Esophagus muscularis mucosa (tissue), 4 donors: Measurements from ENCODE around the gene GIPC3. TPM values are rescaled to one million over a fixed set of nuclear protein-coding genes. Genes with fewer than 3 reads are reported as not detected.
"Not testable (repeated sequence)": the region's sequence is repeated elsewhere in the genome, so short reads cannot be mapped to it uniquely, and the experiment has no call there.

Source experiments
- DNase-seq: peaks from one replicate; pipeline ENCODE4 v3.0.0-alpha.2; 2017; ENCODE audit errors: extremely low spot score
- H3K27ac ChIP-seq, 4 donors: fragments of 200-600 bp; sonication (generic); replicated peaks in 1 of 4; 1 replicate in 3 of 4; 2 replicates in 1 of 4; pipeline ENCODE4 v1.5.1; 2016 to 2019; ENCODE audit warnings: mild to moderate bottlenecking in 1 of 4
- H3K27me3 ChIP-seq, 4 donors: fragments of 200-600 bp; sonication (generic); one replicate each; pipeline versions ENCODE4 v1.5.1 to v1.6.0; 2016 to 2019
- H3K36me3 ChIP-seq, 4 donors: fragments of 200-600 bp; sonication (generic); one replicate each; pipeline ENCODE4 v1.5.1; 2016 to 2019
- H3K4me1 ChIP-seq, 4 donors: fragments of 200-600 bp; sonication (generic); one replicate each; pipeline ENCODE4 v1.5.1; 2016 to 2019
- H3K4me3 ChIP-seq, 4 donors: fragments of 200-600 bp; sonication (generic); 1 replicate in 2 of 4; 2 replicates in 2 of 4; pipeline ENCODE4 v1.5.1; 2016 to 2019; ENCODE audit warnings: mild to moderate bottlenecking in 4 of 4, moderate library complexity in 1 of 4
- H3K9me3 ChIP-seq, 4 donors: fragments of 200-600 bp; sonication (generic); 1 replicate in 3 of 4; 2 replicates in 1 of 4; pipeline ENCODE4 v1.5.1; 2016 to 2019
- CTCF ChIP-seq, 3 experiments: fragments of 200-600 bp in 2 of 3; fragments of 450-650 bp in 1 of 3; sonication (generic) in 2 of 3; IDR thresholded peaks; one replicate each; pipeline ENCODE4 v1.5.1; 2017 to 2019; ENCODE audit warnings: antibody characterized with exemption in 3 of 3, mild to moderate bottlenecking in 2 of 3, moderate library complexity in 1 of 3
- EP300 ChIP-seq: sonication (generic); formaldehyde crosslinking; IDR thresholded peaks from one replicate; pipeline ENCODE4 v1.6.1; 2017; ENCODE audit warnings: antibody characterized with exemption
- POLR2A ChIP-seq: fragments of 450-650 bp; IDR thresholded peaks from one replicate; pipeline ENCODE4 v1.6.1; 2017; ENCODE audit warnings: antibody characterized with exemption, moderate library complexity, mild to moderate bottlenecking, low read depth
- POLR2AphosphoS5 ChIP-seq, 2 donors: sonication (generic); formaldehyde crosslinking; IDR thresholded peaks; one replicate each; pipeline ENCODE4 v1.6.1; 2017; ENCODE audit warnings: antibody characterized with exemption in 2 of 2
- WGBS: methylation state at CpG from one replicate; pipeline ENCODE4 v1.1.5; 2018; 5-methylcytosine and 5-hydroxymethylcytosine counted together
- intact Hi-C: fragments of 100-400 bp; cut with DNase I; formaldehyde crosslinking; loops from one replicate; pipeline ENCODE4 v1.15.1; 2023
- total RNA-seq, 4 donors: library from RNA; depleted of rRNA; stranded (reverse); fragments of >200 nt; gene quantifications; one replicate each; pipeline versions ENCODE4 v1.1.0 to v1.2.1, GENCODE V29; 2016

GIPC3 gene
- total RNA-seq, 4 donors from 2014 or later, result 4.1 to 17.5 (median 4.9) TPM

DNA sequence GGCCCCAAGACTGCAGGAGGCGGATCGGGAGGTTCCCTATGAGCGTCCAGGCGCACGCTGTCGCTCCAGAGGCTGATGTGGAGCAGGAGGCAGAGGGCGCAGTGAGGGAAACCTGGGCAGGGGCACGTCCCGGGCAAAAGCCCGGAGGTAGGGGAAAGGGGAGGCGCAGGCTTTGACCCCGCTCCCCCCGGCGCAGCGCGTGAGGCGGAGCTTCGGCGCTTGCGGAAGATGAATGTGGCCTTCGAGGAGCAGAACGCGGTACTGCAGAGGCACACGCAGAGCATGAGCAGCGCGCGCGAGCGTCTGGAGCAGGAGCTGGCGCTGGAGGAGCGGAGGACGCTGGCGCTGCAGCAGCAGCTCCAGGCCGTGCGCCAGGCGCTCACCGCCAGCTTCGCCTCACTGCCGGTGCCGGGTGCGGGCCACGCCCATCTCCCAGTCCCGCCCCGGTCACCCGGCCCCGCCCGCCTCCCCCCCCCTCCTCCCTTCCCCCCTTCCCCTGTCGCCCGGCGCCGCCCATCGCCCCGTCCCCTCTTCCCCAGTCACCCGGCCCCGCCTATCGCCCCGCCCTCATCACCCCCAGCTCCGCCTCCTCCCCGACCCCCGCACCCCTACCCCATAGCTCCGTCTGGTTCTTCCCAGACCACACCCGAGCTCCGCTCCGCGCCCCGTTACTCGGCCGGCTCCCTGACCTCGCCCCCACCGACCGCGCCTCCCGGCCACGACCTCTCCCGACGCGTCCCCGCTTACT, 8.4 kb upstream of the GIPC3 start:
- intact Hi-C loops, result loop anchor here (5.0 kb wide), 1 partner anchor 40 kb away; no protein-coding TSS in a partner anchor
- Histone ChIP-seq H3K36me3 (peaks cover 5 to 14% (median 12%) of the 10 kb centered on the region in 4 donors), H3K27me3 (no peaks in the 10 kb centered on the region), H3K9me3 (no peaks in the 10 kb centered on the region), H3K4me1 (peaks cover 21 to 77% (median 61%) of the 10 kb centered on the region in 4 donors), H3K4me3 (peak overlapping the region; percentile 45 to 59 (median 48)), H3K27ac (peak overlapping the region; percentile 76 to 85 (median 81))
- WGBS, result 39% methylated on average over 52 of the region's 78 CpGs
- TF ChIP-seq POLR2AphosphoS5 (IDR thresholded peaks at IDR 0.05) (peak; percentile 56 to 60), EP300 (no peak), CTCF (IDR thresholded peaks at IDR 0.05) (peak in 2 of 3 experiments; percentile 12 to 21), POLR2A (no peak)
- DNase-seq, result no peak

- Histone ChIP-seq H3K27me3 (no peaks in the 10 kb centered on the region), H3K36me3 (peaks cover 5 to 14% (median 12%) of the 10 kb centered on the region in 4 donors), H3K4me3 (no peak overlapping the region), H3K27ac (peak overlapping the region; percentile 76 to 85 (median 81)), H3K4me1 (peaks cover 21 to 72% (median 56%) of the 10 kb centered on the region in 4 donors), H3K9me3 (no peaks in the 10 kb centered on the region)
- no peak for DNase-seq
- intact Hi-C loops, result loop anchor here (5.0 kb wide), 1 partner anchor 39 kb away; no protein-coding TSS in a partner anchor
- WGBS, result 94% methylated on average over 39 of the region's 60 CpGs
- TF ChIP-seq EP300 (no peak), POLR2A (no peak), POLR2AphosphoS5 (IDR thresholded peaks at IDR 0.05) (no peak), CTCF (IDR thresholded peaks at IDR 0.05) (no peak)
Measured at GRCh38 chr19:3577723-3578344, 7.4 kb upstream of the GIPC3 start.

DNA sequence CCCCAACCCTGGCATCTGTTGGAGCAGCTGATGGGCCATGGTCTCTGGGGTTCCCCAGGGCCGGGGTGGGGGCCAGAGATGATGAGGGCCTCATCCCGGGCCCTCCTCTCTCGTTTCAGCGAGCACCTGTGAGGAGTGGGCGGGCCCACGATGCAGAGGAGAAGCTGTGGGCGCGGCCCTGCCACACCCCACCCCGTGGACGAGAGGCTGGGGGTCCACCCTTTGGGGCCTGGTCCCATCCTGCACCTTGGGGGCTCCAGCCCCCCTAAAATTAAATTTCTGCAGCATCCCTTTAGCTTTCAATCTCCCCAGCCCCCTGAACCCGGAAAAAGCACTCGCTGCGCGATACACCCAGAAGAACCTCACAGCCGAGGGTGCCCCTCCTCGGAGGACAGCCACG, 6.9 kb upstream of the GIPC3 start:
- Histone ChIP-seq H3K4me1 (peaks cover 20 to 68% (median 54%) of the 10 kb centered on the region in 4 donors), H3K36me3 (peaks cover 5 to 14% (median 12%) of the 10 kb centered on the region in 4 donors), H3K9me3 (no peaks in the 10 kb centered on the region), H3K27ac (peak overlapping the region in 3 of 4 donors; percentile 5 to 85 (median 80)), H3K4me3 (no peak overlapping the region), H3K27me3 (no peaks in the 10 kb centered on the region)
- TF ChIP-seq POLR2AphosphoS5 (IDR thresholded peaks at IDR 0.05) (no peak), EP300 (no peak), POLR2A (no peak), CTCF (IDR thresholded peaks at IDR 0.05) (no peak)
- WGBS, result 78% methylated on average over 6 of the region's 17 CpGs
- intact Hi-C loops, result loop anchor here (5.0 kb wide), 1 partner anchor 39 kb away; no protein-coding TSS in a partner anchor
- DNase-seq, result no peak

GRCh38 chr19:3580156-3580934, 4.9 kb upstream of the GIPC3 start:
- no peak for DNase-seq
- H3K36me3 ChIP-seq, result peaks cover 0 to 9% (median 4%) of the 10 kb centered on the region in 4 donors
- H3K9me3 ChIP-seq, result no peaks in the 10 kb centered on the region
- peak overlapping the region; percentile 61 to 85 (median 76) for H3K27ac ChIP-seq
- H3K4me3 ChIP-seq, result no peak overlapping the region
- TF ChIP-seq CTCF (IDR thresholded peaks at IDR 0.05) (no peak), EP300 (no peak), POLR2AphosphoS5 (IDR thresholded peaks at IDR 0.05) (peak; percentile 33 to 48), POLR2A (no peak)
- peaks cover 13 to 53% (median 42%) of the 10 kb centered on the region in 4 donors for H3K4me1 ChIP-seq
- peaks cover 0 to 3% (median 0%) of the 10 kb centered on the region in 4 donors for H3K27me3 ChIP-seq
- 29% methylated on average over 11 of the region's 11 CpGs for WGBS
- intact Hi-C loops, result no loop called here

GRCh38 chr19:3581792-3582191, 3.5 kb upstream of the GIPC3 start:
- H3K9me3 ChIP-seq, DNase-seq, intact Hi-C loops, H3K4me3 ChIP-seq, H3K36me3 ChIP-seq: not testable (repeated sequence)
- H3K27ac ChIP-seq, result peak overlapping the region in 3 of 4 donors; percentile 75 to 85 (median 76)
- H3K27me3 ChIP-seq, result peaks cover 0 to 15% (median 0%) of the 10 kb centered on the region in 4 donors
- peaks cover 13 to 53% (median 42%) of the 10 kb centered on the region in 4 donors for H3K4me1 ChIP-seq
- 85% methylated on average over 4 of the region's 4 CpGs for WGBS

GRCh38 chr19:3584036-3584802, 1.1 kb upstream of the GIPC3 start:
- H3K4me3 ChIP-seq, DNase-seq, H3K27ac ChIP-seq, H3K9me3 ChIP-seq, H3K36me3 ChIP-seq, intact Hi-C loops: not testable (repeated sequence)
- Histone ChIP-seq H3K27me3 (peaks cover 0 to 15% (median 0%) of the 10 kb centered on the region in 4 donors), H3K4me1 (peaks cover 14 to 43% (median 41%) of the 10 kb centered on the region in 4 donors)
- WGBS, result 85% methylated on average over 15 of the region's 15 CpGs
